Activated CD8-positive, alpha-beta memory T cell treated with anti-CD3 and anti-CD28 coated beads for 48 hours (primary cell): ENCODE measurements around the gene GPR89A.
"Not testable (repeated sequence)": the region's sequence is repeated elsewhere in the genome, so short reads cannot be mapped to it uniquely, and the experiment has no call there.

ENCODE experiments used
- DNase-seq, 3 experiments: peaks; one replicate each; pipeline ENCODE4 v3.0.0-alpha.2; 2020; ENCODE audit warnings: low read depth in 2 of 3, low spot score in 2 of 3

GPR89A gene

DNA sequence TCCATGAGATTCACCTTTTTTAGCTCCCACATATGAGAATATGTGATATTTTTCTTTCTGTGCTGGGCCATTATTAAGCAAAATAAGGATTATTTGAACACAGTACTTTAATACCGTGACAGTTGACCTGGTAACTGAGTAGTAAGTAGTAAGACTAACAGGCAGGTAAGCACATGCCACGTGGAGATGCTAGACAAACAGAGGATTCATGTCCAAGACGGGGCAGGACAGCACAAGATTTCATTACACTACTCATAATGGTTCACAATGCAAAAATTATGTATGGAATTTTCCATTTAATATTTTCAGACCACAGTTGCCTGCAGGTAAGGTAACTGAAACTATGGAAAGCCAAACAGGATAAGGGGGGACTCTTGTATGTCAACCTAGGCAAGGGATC lies 77.1 kb downstream of the GPR89A start:
- DNase-seq: not testable (repeated sequence)

DNA sequence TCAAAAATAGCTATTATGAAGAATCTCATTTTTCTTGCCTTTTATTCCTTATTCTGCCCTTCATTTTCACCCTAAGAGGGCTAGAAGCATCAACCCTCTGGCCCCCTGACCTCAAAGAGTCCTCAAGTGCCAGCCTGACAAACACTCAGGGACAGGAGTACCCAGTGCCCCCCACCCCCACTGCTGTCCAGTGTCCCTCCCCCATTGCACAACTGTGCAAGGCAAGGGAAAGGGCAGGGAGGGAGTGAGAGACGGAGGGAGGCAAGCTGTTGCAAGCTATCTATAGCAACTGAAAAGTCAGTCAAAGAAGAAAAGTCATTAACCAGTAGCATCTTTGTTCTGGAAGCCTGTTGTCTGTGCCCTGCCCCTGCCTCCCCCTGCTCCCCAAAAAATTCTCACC lies 78.3 kb downstream of the GPR89A start:
- not testable (repeated sequence) for DNase-seq

DNA sequence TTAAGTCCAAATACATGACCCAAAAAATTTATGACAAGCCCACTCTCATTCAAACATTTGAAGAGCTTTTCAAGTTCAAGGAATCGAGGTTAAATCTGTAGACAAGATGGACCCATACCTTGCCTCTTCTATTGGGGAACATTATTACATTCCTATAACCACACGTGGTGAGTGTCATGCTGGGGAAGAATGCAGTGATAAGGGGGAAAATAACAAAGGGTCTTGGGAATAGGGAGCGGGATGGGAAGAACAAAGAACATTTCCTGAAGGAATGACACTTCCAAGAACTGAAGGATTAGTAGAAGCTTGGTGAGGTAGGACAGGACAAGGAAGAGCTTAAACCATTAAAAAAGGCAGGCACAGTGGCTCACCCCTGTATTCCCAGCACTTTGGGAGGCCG lies 80.5 kb downstream of the GPR89A start:
- DNase-seq: no peak

DNA sequence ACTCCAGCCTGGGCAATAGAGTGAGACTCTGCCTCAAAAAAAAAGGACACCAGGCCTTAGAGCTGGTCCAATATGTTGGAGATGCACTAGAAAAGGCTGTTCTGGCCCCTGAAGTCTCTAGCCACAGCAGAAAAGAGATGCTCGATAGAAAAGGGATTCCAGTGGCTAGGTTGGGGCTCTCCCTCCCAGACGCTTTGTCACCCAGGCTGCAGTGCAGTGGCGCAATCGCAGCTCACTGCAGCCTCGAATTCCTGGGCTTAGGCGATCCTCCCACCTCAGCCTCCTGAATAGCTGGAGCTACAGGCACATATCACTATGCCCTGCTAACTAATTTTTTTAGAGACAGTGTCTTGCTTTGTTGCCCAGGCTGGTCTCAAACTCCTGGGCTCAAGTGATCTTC lies 81.1 kb downstream of the GPR89A start:
- no peak for DNase-seq

DNA sequence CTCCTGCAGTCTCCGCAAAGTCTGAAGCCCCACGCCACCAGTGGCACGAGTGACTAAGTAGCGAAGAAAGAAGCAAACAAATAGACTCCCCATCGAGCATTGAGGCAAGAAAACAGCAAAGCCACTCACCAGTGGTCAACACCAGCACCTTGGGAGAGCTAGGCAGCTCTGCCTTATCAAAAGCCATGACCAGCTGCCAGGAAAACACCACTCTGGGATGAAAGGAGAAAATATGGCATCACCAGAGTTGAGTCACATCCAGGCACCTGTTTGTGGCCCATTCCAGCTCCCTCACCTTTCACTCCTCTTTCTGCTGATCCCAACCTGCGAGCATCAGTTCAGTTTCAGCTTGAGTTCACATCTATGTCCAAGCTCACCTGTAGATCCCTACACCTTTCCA lies 82.1 kb downstream of the GPR89A start:
- no peak for DNase-seq

DNA sequence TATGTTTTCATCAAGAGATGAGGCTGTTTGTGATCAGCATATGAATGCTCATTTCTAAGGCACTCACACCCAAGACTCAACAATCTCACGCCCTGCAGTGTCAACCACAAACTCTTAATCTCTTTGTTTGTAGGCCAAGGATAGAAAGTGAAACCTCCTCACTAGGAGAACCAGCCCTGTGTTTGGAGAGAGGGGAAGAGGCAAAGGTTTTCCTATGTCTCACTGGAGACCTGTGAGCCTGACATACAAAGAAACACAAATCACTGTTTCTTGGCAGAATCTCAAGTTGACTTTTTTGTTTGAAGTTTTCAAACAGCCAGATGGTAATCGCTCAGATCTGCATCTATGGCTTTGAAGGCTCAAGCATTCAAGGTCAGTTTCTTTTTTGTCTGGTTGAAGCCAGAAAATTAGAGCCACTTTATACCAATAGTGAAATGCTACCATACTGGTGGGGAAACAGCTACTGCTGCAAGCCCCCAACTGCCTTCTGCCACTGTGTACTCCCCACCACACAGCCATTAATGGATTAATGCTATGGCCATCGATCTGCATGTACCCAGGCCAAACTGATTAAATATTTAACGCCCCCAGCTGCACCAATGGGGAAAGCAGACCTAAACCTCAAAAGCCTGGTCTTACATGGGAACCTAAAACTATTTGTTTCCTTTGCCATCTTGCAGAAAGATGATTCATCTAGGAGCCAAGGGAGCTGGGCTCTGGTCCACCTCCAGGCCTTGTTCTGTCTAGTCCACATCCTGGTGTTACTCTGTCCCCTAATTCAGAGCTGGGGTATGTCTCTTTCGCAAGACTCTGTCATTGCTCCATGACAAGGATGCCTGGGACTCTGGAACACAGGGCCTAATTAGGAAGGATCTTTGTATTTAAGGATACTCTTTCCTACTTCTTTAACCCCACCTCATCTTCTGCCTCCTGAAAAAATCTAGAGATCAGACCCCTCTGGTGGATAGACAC lies 83.1 kb downstream of the GPR89A start:
- no peak for DNase-seq

DNA sequence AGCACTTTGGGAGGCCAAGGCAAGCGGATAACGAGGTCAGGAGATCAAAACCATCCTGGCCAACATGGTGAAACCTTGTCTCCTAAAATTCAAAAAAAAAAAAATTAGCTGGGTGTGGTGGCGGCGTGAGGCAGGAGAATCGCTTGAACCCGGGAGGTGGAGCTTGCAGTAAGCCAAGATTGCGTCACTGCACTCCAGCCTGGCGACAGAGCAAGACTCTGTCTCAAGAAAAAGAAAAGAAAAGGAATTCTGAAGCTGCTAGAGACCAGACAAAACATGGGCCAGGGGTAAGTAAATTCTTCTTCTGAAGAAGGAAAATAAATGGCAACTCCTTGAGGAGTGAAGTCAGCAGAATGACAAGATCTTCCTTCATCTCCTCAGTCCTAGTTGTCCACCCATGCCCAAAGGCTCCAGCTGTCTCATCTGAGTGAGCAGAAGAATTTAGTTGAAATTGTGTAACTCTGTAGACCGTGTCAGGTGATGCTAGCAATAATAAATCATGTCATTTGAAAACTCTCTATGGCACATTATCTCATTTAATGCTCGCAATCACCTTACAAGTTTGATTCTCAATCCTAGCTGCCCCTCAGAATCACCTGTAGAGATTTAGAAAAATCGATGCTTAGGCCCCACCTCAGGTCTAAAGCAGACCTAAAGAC lies 85.1 kb downstream of the GPR89A start:
- no peak for DNase-seq

DNA sequence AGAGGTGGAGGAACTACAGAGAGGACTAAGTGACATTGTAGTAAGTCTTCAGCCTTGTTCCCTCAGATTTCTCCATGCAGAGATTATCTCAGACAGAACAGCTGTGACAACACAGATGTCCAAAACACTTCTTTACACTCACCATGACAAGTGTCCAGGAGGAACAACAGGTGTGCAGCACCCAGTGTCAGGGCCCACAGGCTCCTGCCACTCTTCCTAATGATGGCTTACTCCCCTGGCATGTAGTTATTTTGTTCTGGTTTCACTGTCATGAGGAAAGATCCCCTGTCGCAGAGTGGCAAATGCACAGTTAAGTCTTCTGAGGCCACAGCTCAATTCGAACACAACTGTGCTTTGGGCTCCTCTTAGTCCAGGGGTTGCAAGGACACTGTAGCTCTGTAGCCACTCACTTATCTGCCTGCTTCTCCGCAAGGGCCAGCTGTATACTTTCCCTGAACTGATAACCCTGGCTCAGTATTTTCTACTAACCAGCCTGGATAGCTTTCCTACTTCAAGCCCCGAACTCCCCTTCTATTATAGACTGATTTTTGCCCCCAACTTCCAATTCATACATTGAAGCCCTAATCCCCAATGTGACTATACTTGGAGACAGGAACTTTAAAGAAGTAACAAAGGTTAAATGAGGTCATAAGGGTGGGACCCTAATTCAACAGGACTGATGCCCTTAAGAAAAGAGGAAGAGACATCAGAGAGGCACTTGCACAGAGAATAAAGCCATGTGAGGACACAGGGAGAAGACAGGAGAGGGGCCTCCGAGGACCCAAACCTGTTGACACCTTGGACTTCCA lies 88.2 kb downstream of the GPR89A start:
- no peak for DNase-seq

DNA sequence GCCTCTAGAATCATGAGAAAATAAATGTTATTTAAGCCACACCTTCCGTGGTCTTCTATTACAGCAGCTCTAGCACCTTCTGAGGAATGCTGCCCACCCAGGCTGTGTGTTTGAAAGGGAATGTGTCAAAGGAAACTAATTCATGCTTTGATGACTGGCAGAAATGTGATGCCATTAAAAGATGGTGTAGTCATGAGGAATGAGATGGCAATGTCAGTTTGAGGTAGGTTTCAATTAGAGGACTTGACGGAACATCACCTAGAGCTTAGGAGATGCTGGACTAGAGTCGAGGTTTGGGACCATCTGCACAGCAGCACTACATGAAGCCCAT lies 88.8 kb downstream of the GPR89A start:
- no peak for DNase-seq

DNA sequence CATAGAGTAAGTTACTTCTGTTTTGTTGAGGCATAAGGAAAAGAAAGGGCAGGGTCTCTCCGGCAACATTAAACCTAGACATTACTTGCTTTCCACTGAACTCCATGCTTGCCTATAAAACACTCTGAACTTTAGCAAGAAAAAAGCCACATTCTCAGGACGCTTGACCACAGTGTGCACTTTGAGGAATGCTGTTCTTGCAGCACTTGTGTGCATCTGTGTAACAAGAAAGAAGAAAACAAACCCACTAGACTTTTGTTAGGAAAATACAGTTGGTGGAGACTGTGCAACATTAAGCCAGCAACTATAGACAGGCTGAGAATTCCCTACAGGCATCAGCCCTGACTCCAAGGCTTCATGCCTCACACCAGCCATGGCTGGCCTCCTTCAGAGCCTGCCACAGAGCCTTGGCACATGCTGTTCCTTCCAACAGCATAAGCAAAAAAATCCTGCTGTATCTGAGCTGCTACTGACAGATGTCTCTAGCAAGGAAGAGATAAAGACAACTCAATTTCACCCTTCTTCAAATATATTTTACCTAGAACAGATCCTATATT lies 93.6 kb downstream of the GPR89A start:
- DNase-seq: no peak

DNA sequence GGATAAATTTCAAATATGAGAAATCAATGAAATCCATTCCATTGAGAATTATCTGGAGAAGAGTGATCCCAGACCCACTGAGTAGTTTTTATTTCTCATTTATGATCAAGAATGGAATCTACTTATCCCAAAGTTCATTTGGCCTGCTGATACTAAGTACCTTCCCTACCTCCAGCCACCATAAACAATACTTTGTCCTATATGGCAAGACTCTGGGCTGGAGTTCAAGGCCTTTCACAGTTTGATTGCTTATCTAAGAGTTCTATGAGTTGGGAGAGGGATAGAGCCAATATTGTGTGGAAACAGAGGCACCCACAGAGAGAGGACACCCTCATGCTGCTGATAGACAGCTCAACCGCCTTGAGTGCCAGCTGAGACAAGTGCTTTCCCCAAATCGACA lies 94.3 kb downstream of the GPR89A start:
- no peak for DNase-seq

DNA sequence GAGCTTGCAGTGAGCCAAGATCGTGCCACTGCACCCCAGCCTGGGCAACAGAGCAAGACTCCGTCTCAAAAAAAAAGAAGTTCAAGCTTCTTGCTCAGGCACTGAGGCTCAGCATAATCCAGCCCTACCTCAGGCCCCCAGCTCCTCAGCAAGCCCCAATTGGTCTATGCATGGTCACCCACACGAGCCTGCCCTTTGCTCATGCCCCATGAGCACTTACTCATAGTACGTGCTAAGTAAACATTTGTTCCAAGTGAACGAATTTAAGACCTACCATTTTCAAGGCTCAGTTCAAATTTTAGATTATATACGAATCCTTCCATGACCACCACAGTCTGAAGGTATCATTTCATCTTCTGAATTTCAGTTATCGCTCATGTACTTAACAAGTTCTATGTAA lies 95.0 kb downstream of the GPR89A start:
- no peak for DNase-seq

DNA sequence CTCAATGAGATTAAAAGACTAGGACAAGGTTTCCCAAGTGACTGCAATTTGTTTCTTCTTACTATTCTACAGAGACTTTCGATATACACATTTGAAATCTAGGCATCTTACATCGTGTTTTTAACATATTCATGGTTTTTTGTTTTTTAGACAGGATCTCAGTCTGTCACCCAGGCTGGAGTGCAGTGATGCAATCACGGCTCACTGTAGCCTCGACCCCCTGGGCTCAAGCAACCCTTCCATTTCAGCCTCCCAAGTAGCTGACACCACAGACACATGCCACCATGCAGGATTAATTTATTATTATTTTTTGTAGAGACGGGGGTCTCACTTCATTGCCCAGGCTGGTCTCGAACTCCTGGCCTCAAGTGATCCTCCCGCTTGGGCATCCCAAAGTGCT lies 97.8 kb downstream of the GPR89A start:
- no peak for DNase-seq

DNA sequence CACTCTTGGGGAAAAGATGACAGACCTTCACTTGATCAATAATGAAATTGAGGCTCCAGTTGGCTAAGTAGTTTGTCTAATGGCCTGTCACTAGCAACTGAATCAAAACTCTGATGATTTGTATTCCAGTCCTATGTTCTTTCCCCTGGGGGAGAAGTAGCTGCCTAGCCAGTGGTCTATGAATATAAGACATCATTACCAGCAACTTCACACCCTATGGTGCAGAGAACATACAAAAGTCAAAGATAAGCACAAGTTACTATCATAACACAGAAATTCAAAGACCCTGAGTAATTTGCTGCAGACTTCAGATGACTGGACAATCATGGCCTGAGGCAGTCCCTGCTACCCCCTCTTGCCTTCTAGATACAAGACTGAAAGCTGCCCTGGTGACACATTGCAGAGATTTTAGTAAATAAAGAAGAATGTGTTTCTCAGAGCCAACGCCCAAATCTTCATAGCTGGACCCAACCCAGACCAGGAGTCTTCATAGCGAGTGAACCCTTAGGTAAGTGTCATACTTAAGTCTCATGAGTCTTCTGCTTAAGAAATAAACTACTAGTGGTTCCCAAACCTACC lies 98.4 kb downstream of the GPR89A start:
- no peak for DNase-seq

DNA sequence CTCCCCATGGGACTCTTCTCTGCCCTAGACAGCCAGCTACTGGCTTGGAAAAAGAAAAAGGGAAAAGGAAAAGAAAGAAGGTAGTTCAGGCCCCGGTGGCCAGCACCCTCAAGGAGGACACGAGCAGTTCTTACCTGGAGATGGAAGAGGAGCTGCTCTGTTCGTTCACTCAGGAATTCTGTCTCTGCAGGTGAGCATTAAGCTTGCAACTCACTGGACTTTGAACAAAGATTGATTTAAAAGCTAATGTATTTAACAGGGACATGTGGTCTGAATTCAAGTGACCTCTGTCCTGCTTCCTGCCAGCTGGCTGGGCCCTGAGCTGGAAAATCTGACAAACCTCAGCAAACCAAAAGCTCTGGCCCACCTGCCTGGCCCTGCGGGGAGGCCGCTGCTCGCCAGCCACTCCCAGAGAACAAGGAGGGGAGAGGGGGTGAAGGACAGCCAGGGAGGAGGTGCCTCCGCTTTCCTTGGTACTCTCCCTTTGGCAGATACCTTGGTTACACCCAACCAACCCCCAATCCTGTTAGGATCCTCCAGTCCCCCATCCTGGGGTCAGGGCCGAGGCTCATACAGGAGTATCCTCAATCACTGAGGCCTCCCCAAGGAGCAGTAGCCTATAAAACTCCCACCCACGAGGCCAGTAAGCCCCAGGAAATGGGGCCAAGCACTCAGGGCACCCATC lies 99.5 kb downstream of the GPR89A start, which contains the start of gene PDZK1:
PDZK1 (minus strand) TSS at position 186 of the 685 bp plus-strand sequence. CDS start 19,347 bp downstream, outside the sequence.
- no peak for DNase-seq

DNA sequence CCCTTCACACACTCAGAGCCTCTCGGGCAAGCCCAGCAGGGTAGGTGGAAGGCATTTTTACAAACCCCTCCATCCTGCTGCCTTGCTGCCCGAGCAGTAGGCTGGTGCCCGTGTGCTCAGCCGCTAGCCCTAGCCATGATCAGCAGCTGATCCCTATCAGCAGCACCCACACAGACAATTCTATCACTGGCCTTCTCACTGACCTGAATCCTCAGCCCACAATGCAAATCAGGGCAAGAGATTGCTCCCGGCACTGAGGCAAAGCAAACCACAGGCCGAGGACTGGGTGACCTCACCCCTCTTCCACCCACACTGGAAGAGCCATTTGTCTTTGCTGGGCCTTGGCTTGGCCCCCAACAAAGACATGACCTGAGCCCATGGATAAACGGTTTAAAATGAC lies 100.3 kb downstream of the GPR89A start:
- no peak for DNase-seq

DNA sequence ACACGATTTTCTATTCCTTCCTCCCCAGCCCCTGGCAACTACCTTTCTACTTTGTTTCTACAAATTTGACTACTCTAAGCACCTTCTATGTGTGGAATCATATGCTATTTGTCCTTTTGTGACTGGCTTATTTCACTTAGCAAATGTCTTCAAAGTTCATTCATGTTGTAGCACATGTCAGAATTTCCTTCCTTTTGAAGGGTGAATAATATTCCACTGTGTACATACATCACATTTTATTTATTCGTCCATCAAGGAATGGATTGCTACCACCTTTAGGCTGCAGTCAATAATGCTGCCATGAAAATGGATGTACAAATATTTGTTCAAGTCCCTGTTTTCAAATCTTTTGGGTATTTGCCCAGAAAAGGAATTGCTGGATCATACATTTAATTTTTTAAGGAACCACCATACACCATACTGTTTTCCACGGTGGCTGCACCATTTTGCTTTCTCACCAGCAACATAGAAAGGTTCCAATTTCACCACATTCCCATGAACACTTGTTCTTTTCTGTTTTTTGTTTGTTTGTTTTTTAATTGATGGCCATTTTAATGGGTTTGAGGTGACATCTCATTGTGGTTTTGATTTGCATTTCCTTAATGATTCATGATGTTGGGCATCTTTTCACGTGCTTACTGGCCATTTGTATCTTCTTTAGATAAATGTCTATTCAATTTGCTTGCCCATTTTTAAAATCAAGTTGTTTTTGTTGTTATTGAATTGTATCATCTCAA lies 102.7 kb downstream of the GPR89A start:
- DNase-seq: no peak

DNA sequence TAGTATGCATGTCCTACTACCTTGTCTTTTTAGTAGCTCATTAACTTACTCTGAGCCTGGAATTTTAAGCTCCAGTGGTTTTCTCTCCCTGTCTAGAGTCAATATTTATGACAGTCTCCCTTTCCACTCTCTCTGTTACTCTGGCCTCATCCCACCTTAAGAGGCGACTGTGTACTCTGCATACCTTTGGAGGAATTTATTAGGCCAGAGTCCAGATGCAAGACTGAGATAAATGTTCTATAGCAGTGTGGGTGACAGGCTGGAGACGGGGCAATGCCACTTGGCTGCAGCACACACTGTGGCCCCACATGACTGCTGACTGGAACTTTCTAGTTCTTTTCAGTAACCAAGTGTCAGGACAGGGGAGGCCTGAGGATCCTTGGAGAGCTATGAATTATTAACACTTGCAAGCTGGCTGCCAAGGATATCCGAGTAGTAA lies 103.4 kb downstream of the GPR89A start:
- no peak for DNase-seq

DNA sequence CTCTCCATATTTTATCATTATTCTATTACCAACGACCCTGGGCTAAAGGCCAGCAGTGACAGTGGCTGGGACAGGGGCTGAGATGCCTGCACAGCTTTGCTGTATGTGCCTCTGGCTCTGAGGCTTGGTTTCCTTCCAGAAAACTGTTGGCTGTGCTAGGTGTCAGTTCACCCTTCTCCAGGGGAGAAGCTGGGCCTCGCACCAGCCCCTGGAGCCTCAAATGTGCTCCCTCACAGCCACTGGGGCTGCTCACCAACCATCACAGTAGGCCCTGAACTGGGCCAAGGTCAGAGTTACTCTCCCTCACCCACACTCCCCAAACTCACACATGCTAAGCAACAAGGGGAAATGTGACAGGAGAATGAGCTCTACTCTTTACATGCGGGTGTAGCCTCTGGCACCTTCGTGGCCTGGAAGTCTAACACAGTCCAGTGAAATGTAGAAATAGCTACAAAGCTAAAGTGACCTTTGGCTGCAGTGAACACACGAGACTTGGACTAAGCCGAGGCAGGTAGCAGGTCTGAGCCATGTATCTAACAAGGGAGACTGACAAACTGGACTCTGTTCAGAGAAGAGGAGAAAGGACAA lies 106.8 kb downstream of the GPR89A start:
- no peak for DNase-seq
